Measurements from ENCODE around the gene MSRB3. TPM values are rescaled to one million over a fixed set of nuclear protein-coding genes. Genes with fewer than 3 reads are reported as not detected.

MSRB3 gene
- polyA plus RNA-seq, 1 donor from 2014 or later: 0.19 TPM

- H3K27me3 ChIP-seq (ENCODE audit: insufficient read depth, low read depth, low read length): no peaks in the 10 kb centered on the region
- H3K4me3 ChIP-seq (ENCODE audit: low read length): no peak overlapping the region
- H3K9me3 ChIP-seq (ENCODE audit: low read length): no peaks in the 10 kb centered on the region
- H3K9ac ChIP-seq (ENCODE audit: low read length): no peak overlapping the region
- no peaks in the 10 kb centered on the region for H3K79me2 ChIP-seq (replicated peaks; ENCODE audit: insufficient read depth, low read length)
- no peaks in the 10 kb centered on the region for H3K9me2 ChIP-seq (ENCODE audit: insufficient read depth, low read length)
- no peaks in the 10 kb centered on the region for H3K36me3 ChIP-seq (ENCODE audit: insufficient read depth, low read length)
- H4K20me1 ChIP-seq (ENCODE audit: insufficient read depth): no peaks in the 10 kb centered on the region
- TF ChIP-seq EZH2 (IDR thresholded peaks at IDR 0.05; ENCODE audit: borderline replicate concordance, insufficient read depth, low read length, poor library complexity, severe bottlenecking) (no peak), TAF1 (IDR thresholded peaks at IDR 0.05; ENCODE audit: low read depth) (no peak), SMC3 (conservative IDR thresholded peaks at IDR 0.05; ENCODE audit: poor library complexity) (no peak), EP300 (conservative IDR thresholded peaks at IDR 0.05; ENCODE audit: poor library complexity, severe bottlenecking) (no peak), MXI1 (conservative IDR thresholded peaks at IDR 0.05; ENCODE audit: poor library complexity, severe bottlenecking) (no peak), CTCF (IDR thresholded peaks at IDR 0.05; ENCODE audit: poor library complexity, severe bottlenecking) (no peak)
- TF ChIP-seq, protein P1, sequence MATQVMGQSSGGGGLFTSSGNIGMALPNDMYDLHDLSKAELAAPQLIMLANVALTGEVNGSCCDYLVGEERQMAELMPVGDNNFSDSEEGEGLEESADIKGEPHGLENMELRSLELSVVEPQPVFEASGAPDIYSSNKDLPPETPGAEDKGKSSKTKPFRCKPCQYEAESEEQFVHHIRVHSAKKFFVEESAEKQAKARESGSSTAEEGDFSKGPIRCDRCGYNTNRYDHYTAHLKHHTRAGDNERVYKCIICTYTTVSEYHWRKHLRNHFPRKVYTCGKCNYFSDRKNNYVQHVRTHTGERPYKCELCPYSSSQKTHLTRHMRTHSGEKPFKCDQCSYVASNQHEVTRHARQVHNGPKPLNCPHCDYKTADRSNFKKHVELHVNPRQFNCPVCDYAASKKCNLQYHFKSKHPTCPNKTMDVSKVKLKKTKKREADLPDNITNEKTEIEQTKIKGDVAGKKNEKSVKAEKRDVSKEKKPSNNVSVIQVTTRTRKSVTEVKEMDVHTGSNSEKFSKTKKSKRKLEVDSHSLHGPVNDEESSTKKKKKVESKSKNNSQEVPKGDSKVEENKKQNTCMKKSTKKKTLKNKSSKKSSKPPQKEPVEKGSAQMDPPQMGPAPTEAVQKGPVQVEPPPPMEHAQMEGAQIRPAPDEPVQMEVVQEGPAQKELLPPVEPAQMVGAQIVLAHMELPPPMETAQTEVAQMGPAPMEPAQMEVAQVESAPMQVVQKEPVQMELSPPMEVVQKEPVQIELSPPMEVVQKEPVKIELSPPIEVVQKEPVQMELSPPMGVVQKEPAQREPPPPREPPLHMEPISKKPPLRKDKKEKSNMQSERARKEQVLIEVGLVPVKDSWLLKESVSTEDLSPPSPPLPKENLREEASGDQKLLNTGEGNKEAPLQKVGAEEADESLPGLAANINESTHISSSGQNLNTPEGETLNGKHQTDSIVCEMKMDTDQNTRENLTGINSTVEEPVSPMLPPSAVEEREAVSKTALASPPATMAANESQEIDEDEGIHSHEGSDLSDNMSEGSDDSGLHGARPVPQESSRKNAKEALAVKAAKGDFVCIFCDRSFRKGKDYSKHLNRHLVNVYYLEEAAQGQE (IDR thresholded peaks at IDR 0.05; ENCODE audit: borderline replicate concordance): no peak
- no peak overlapping the region for H3K27ac ChIP-seq (ENCODE audit: low read length)
- no peaks in the 10 kb centered on the region for H3F3A ChIP-seq (ENCODE audit: insufficient read depth, low read length, poor library complexity, severe bottlenecking)
- H3K4me2 ChIP-seq (ENCODE audit: low read length): no peak overlapping the region
- no peak overlapping the region for H2AFZ ChIP-seq (ENCODE audit: low read depth, low read length)
Measured at GRCh38 chr12:65409726-65410125, 131.2 kb downstream of the MSRB3 start.

DNA sequence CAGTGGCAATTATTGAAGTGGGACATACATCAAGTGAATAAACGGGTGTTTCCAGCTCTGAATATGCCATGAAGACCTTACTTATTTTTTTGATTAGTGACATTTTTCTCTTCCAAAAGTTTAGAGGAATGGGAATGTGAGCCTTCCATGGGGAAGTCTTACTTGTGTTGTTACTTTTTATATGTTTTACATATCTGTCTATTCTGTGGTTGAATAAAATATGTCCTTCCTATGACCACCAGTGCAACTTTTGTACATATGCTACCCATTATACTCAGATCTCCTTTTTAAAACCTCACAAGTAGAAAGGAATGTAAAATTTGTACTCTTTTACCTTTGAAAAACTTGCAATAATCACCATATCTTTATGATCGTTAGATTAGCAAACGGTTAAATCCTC, 132.7 kb downstream of the MSRB3 start:
- H3K9me3 ChIP-seq (ENCODE audit: low read length): no peaks in the 10 kb centered on the region
- no peak overlapping the region for H3K9ac ChIP-seq (ENCODE audit: low read length)
- no peak overlapping the region for H3K27ac ChIP-seq (ENCODE audit: low read length)
- no peak overlapping the region for H3K4me3 ChIP-seq (ENCODE audit: low read length)
- no peaks in the 10 kb centered on the region for H3K9me2 ChIP-seq (ENCODE audit: insufficient read depth, low read length)
- TF ChIP-seq EP300 (conservative IDR thresholded peaks at IDR 0.05; ENCODE audit: poor library complexity, severe bottlenecking) (no peak), RAD21 (conservative IDR thresholded peaks at IDR 0.05) (no peak), TAF1 (IDR thresholded peaks at IDR 0.05; ENCODE audit: low read depth) (no peak), SMC3 (conservative IDR thresholded peaks at IDR 0.05; ENCODE audit: poor library complexity) (no peak), EZH2 (IDR thresholded peaks at IDR 0.05; ENCODE audit: borderline replicate concordance, insufficient read depth, low read length, poor library complexity, severe bottlenecking) (no peak), MXI1 (conservative IDR thresholded peaks at IDR 0.05; ENCODE audit: poor library complexity, severe bottlenecking) (no peak), CTCF (IDR thresholded peaks at IDR 0.05; ENCODE audit: poor library complexity, severe bottlenecking) (no peak), POLR2AphosphoS5 (IDR thresholded peaks at IDR 0.05) (no peak)
- TF ChIP-seq, protein P1 (IDR thresholded peaks at IDR 0.05; ENCODE audit: borderline replicate concordance): no peak
- no peaks in the 10 kb centered on the region for H3K27me3 ChIP-seq (ENCODE audit: insufficient read depth, low read depth, low read length)
- H3K4me2 ChIP-seq (ENCODE audit: low read length): no peak overlapping the region
- H2AFZ ChIP-seq (ENCODE audit: low read depth, low read length): no peak overlapping the region
- no peaks in the 10 kb centered on the region for H3K36me3 ChIP-seq (ENCODE audit: insufficient read depth, low read length)
- H3F3A ChIP-seq (ENCODE audit: insufficient read depth, low read length, poor library complexity, severe bottlenecking): no peaks in the 10 kb centered on the region
- H3K79me2 ChIP-seq (replicated peaks; ENCODE audit: insufficient read depth, low read length): no peaks in the 10 kb centered on the region
- no peaks in the 10 kb centered on the region for H4K20me1 ChIP-seq (ENCODE audit: insufficient read depth)
